Motor neuron (in vitro differentiated cells): Measurements from ENCODE around the gene UFC1. TPM values are rescaled to one million over a fixed set of nuclear protein-coding genes. Genes with fewer than 3 reads are reported as not detected.
"Not testable (repeated sequence)": the region's sequence is repeated elsewhere in the genome, so short reads cannot be mapped to it uniquely, and the experiment has no call there.

ENCODE experiments used
- ATAC-seq, 8 experiments: fragments of 200-7000 bp; cut with Tn5 transposase; replicated peaks in 6 of 8; 2 replicates each; pipeline ENCODE4 v1.8.0; 2021; ENCODE audit warnings: mild to moderate bottlenecking in 8 of 8, moderate library complexity in 8 of 8
- H3K27ac ChIP-seq, 2 donors: fragments of 250-450 bp; sonication (Bioruptor Pico); 2 replicates each; pipeline ENCODE4 v1.9.0; 2021; ENCODE audit warnings: antibody characterized with exemption in 2 of 2, mild to moderate bottlenecking in 2 of 2, moderate library complexity in 1 of 2
- H3K4me1 ChIP-seq, 2 donors: fragments of 250-450 bp; sonication (Bioruptor Pico); replicated peaks in 1 of 2; 2 replicates each; pipeline ENCODE4 v1.6.1; 2021; ENCODE audit warnings: antibody characterized with exemption in 2 of 2, mild to moderate bottlenecking in 2 of 2, moderate library complexity in 1 of 2
- H3K4me3 ChIP-seq, 5 donors: fragments of 250-450 bp; sonication (Bioruptor Pico); 2 replicates each; pipeline ENCODE4 v1.9.0; 2021; ENCODE audit warnings: antibody characterized with exemption in 5 of 5, mild to moderate bottlenecking in 5 of 5, moderate library complexity in 4 of 5
- WGBS, 10 experiments: fragments of 450-650 bp; shearing (Covaris generic); methylation state at CpG; one replicate each; pipeline ENCODE4 v1.0.0; 2022; 5-methylcytosine and 5-hydroxymethylcytosine counted together
- in situ Hi-C, 9 experiments: fragments of 400-800 bp; cut with MboI; loops; one replicate each; pipeline ENCODE4 v1.15.0; 2021; ENCODE audit warnings: low sequenced_read_pairs in 9 of 9, low pct_unique_long_range_greater_than_20kb in 2 of 9; ENCODE audit not compliant: unreplicated experiment in 9 of 9
- total RNA-seq, 8 experiments: library from RNA; unstranded; fragments of 300-600 nt; gene quantifications; 2 replicates each; pipeline versions ENCODE4 v1.2.3 to v1.2.4, GENCODE V29; 2022

UFC1 gene
- total RNA-seq: 100 to 1,000 TPM in 2 of 8 experiments, 10 to 100 TPM in 6; 49.7 to 124 (median 91.4) TPM

- peak within 1 kb of the TSS; percentile 98 for H3K27ac ChIP-seq
- peaks cover 9 to 15% of the 10 kb centered on the region in 2 donors for H3K4me1 ChIP-seq
- H3K4me3 ChIP-seq: peak within 1 kb of the TSS; percentile 47 to 87 (median 79)
- peak; percentile 94 to 97 (median 96) for ATAC-seq
- 0 to 4% (median 1%) methylated on average over 1 to 29 of the region's 33 CpGs for WGBS, 10 experiments
- in situ Hi-C loops: loop anchor here in 1 of 9 experiments (25.0 kb wide), 1 partner anchor 742 kb away; the partner anchor contains the start of gene VANGL2
These were observed at the start of gene UFC1 for GRCh38 chr1:161153682-161154337. Gene UFC1, plus strand, starts transcription at chr1:161153978. Its CDS starts 20 bp downstream, at chr1:161153998.

GRCh38 chr1:161106431-161106830 is 47.3 kb upstream of the UFC1 start:
- no peaks in the 10 kb centered on the region for H3K4me1 ChIP-seq
- no peak for ATAC-seq
- WGBS, 10 experiments: 80 to 100% (median 100%) methylated on average over 1 of the region's 1 CpG
- no peak overlapping the region for H3K4me3 ChIP-seq
- no peak overlapping the region for H3K27ac ChIP-seq
- in situ Hi-C loops: no loop called here

- H3K4me3 ChIP-seq: no peak overlapping the region
- 92 to 100% (median 100%) methylated on average over 1 to 3 of the region's 3 CpGs; no CpG with 5 or more reads in 3 of the 10 experiments for WGBS, 10 experiments
- in situ Hi-C loops: no loop called here
- no peak for ATAC-seq
- no peak overlapping the region for H3K27ac ChIP-seq
- H3K4me1 ChIP-seq: peaks cover 2 to 4% of the 10 kb centered on the region in 2 donors
These were observed 42.7 kb upstream of the UFC1 start for GRCh38 chr1:161111117-161111516.

GRCh38 chr1:161111527-161111926 is 42.3 kb upstream of the UFC1 start:
- no peak overlapping the region for H3K4me3 ChIP-seq
- in situ Hi-C loops: no loop called here
- ATAC-seq: no peak
- no peak overlapping the region for H3K27ac ChIP-seq
- 72 to 100% (median 98%) methylated on average over 1 to 2 of the region's 2 CpGs; no CpG with 5 or more reads in 2 of the 10 experiments for WGBS, 10 experiments
- H3K4me1 ChIP-seq: peaks cover 6 to 8% of the 10 kb centered on the region in 2 donors

- WGBS, 10 experiments: 22 to 100% (median 96%) methylated on average over 1 of the region's 1 CpG; no CpG with 5 or more reads in 2 of the 10 experiments
- H3K27ac ChIP-seq: no peak overlapping the region
- in situ Hi-C loops: no loop called here
- ATAC-seq: no peak
- H3K4me3 ChIP-seq: no peak overlapping the region
- peaks cover 16 to 18% of the 10 kb centered on the region in 2 donors for H3K4me1 ChIP-seq
These were observed 39.9 kb upstream of the UFC1 start for GRCh38 chr1:161113915-161114314.

GRCh38 chr1:161114556-161114955 is 39.2 kb upstream of the UFC1 start:
- WGBS, 10 experiments: 60 to 100% (median 83%) methylated on average over 1 to 2 of the region's 2 CpGs; no CpG with 5 or more reads in 3 of the 10 experiments
- Histone ChIP-seq H3K4me1 (peaks cover 22 to 24% of the 10 kb centered on the region in 2 donors), H3K4me3 (no peak overlapping the region), H3K27ac (no peak overlapping the region)
- no peak for ATAC-seq
- in situ Hi-C loops: no loop called here

- ATAC-seq: peak in 4 of 8 experiments; percentile 15 to 32 (median 20)
- peaks cover 24 to 26% of the 10 kb centered on the region in 2 donors for H3K4me1 ChIP-seq
- no peak overlapping the region for H3K27ac ChIP-seq
- H3K4me3 ChIP-seq: no peak overlapping the region
- in situ Hi-C loops: no loop called here
- 46 to 100% (median 91%) methylated on average over 2 to 12 of the region's 12 CpGs; no CpG with 5 or more reads in 1 of the 10 experiments for WGBS, 10 experiments
These were observed 38.6 kb upstream of the UFC1 start for GRCh38 chr1:161115132-161115711.

GRCh38 chr1:161115961-161116360 is 37.8 kb upstream of the UFC1 start:
- ATAC-seq, H3K4me3 ChIP-seq, H3K27ac ChIP-seq, in situ Hi-C loops: not testable (repeated sequence)
- 80 to 100% (median 94%) methylated on average over 1 to 6 of the region's 6 CpGs; no CpG with 5 or more reads in 5 of the 10 experiments for WGBS, 10 experiments
- H3K4me1 ChIP-seq: peaks cover 24 to 26% of the 10 kb centered on the region in 2 donors

GRCh38 chr1:161117759-161118581 is 35.8 kb upstream of the UFC1 start, which contains the start of the genes NIT1 and PFDN2:
Gene NIT1, plus strand, starts transcription at chr1:161118105. Its CDS starts 72 bp downstream, at chr1:161118177.
Gene PFDN2, minus strand, starts transcription at chr1:161118037. Its CDS starts 11 bp downstream, at chr1:161118026.
- Histone ChIP-seq H3K4me3 (peak within 1 kb of the TSS; percentile 71 to 98 (median 77)), H3K27ac (peak within 1 kb of the TSS; percentile 87 to 94), H3K4me1 (peaks cover 23 to 24% of the 10 kb centered on the region in 2 donors)
- WGBS, 10 experiments: 0 to 20% (median 1%) methylated on average over 1 to 22 of the region's 58 CpGs; no CpG with 5 or more reads in 4 of the 10 experiments
- peak; percentile 72 to 94 (median 92) for ATAC-seq
- in situ Hi-C loops: no loop called here

GRCh38 chr1:161119092-161119903 is 34.5 kb upstream of the UFC1 start:
- Histone ChIP-seq H3K4me1 (peaks cover 23 to 24% of the 10 kb centered on the region in 2 donors), H3K27ac (no peak overlapping the region), H3K4me3 (peak overlapping the region in 4 of 5 donors; percentile 76 to 98 (median 82))
- ATAC-seq: peak in 3 of 8 experiments; percentile 53 to 60 (median 58)
- WGBS, 10 experiments: 33 to 100% (median 57%) methylated on average over 1 to 10 of the region's 10 CpGs; no CpG with 5 or more reads in 2 of the 10 experiments
- in situ Hi-C loops: no loop called here

GRCh38 chr1:161121042-161121650 is 32.6 kb upstream of the UFC1 start:
- in situ Hi-C loops: no loop called here
- no peak overlapping the region for H3K4me3 ChIP-seq
- H3K27ac ChIP-seq: no peak overlapping the region
- H3K4me1 ChIP-seq: peaks cover 22% of the 10 kb centered on the region in 2 donors
- 83 to 100% (median 95%) methylated on average over 1 to 3 of the region's 3 CpGs; no CpG with 5 or more reads in 2 of the 10 experiments for WGBS, 10 experiments
- no peak for ATAC-seq
